IPS-18a (cell line): ENCODE measurements around the gene SMG9.
"Not testable (repeated sequence)": the region's sequence is repeated elsewhere in the genome, so short reads cannot be mapped to it uniquely, and the experiment has no call there.

Experiments
- H3K27ac ChIP-seq: one replicate; pipeline ENCODE4 v1.5.1; 2013; ENCODE audit warnings: low read length
- H3K27me3 ChIP-seq: one replicate; pipeline ENCODE4 v1.6.1; 2013; ENCODE audit warnings: mild to moderate bottlenecking, low read length; ENCODE audit not compliant: control insufficient read depth, insufficient read depth
- H3K36me3 ChIP-seq: one replicate; pipeline ENCODE4 v1.6.1; 2013; ENCODE audit warnings: low read depth, low read length; ENCODE audit not compliant: control insufficient read depth
- H3K4me1 ChIP-seq: one replicate; pipeline ENCODE4 v1.6.1; 2013; ENCODE audit warnings: low read depth, low read length; ENCODE audit not compliant: control insufficient read depth
- H3K4me3 ChIP-seq: one replicate; pipeline ENCODE4 v1.5.1; 2013; ENCODE audit warnings: low read length
- H3K9ac ChIP-seq: one replicate; pipeline ENCODE4 v1.6.1; 2013; ENCODE audit warnings: mild to moderate bottlenecking, low read length, moderate library complexity
- H3K9me3 ChIP-seq: one replicate; pipeline ENCODE4 v1.6.1; 2013; ENCODE audit warnings: low read depth, low read length; ENCODE audit not compliant: control insufficient read depth

Gene SMG9

GRCh38 chr19:43682824-43683661, 71.7 kb downstream of the SMG9 start:
- no peaks in the 10 kb centered on the region for H3K9me3 ChIP-seq
- H3K9ac ChIP-seq, result no peak overlapping the region
- no peaks in the 10 kb centered on the region for H3K36me3 ChIP-seq
- no peak overlapping the region for H3K4me3 ChIP-seq
- H3K4me1 ChIP-seq, result no peaks in the 10 kb centered on the region
- H3K27ac ChIP-seq, result no peak overlapping the region
- no peaks in the 10 kb centered on the region for H3K27me3 ChIP-seq

DNA sequence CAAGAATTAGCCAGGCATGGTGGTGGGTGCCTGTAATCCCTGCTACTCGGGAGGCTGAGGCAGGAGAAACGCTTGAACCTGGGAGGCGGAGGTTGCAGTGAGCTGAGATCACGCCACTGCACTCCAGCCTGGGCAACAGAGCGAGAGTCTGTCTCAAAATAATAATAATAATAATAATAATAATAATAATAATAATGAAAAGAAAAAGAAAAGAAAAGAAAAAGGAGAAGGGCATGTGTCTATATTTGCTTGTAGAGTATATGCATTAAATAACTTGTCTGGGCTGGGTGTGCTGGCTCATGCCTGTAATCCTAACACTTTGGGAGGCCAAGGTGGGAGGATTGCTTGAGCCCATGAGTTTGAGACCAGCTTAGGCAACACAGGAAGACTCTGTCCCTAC, 72.5 kb downstream of the SMG9 start:
- H3K9me3 ChIP-seq, H3K27me3 ChIP-seq, H3K4me3 ChIP-seq, H3K9ac ChIP-seq, H3K36me3 ChIP-seq, H3K27ac ChIP-seq, H3K4me1 ChIP-seq: not testable (repeated sequence)

- no peaks in the 10 kb centered on the region for H3K27me3 ChIP-seq
- no peaks in the 10 kb centered on the region for H3K4me1 ChIP-seq
- no peak overlapping the region for H3K27ac ChIP-seq
Measured at GRCh38 chr19:43681821-43682220, 72.9 kb downstream of the SMG9 start.

GRCh38 chr19:43678512-43679261, 76.1 kb downstream of the SMG9 start:
- H3K9me3 ChIP-seq, result no peaks in the 10 kb centered on the region
- H3K27me3 ChIP-seq, result no peaks in the 10 kb centered on the region
- no peaks in the 10 kb centered on the region for H3K36me3 ChIP-seq
- H3K9ac ChIP-seq, result no peak overlapping the region
- no peak overlapping the region for H3K27ac ChIP-seq
- H3K4me3 ChIP-seq, result no peak overlapping the region
- H3K4me1 ChIP-seq, result no peaks in the 10 kb centered on the region

More at GRCh38 chr19:43681821-43682220, 72.9 kb downstream of the SMG9 start:
- no peaks in the 10 kb centered on the region for H3K9me3 ChIP-seq
- no peaks in the 10 kb centered on the region for H3K36me3 ChIP-seq
- H3K4me3 ChIP-seq, result no peak overlapping the region
- no peak overlapping the region for H3K9ac ChIP-seq
